ENCODE measurements around the gene IER5.

GRCh38 chr1:181135815-181136737, 47.6 kb downstream of the IER5 start:
- TF ChIP-seq CTCF (IDR thresholded peaks at IDR 0.05), result no peak
- TF ChIP-seq POLR2A (IDR thresholded peaks at IDR 0.05), result no peak

All from Peyer's patch (tissue), 4 donors.